WI38 (cell line): ENCODE results near the gene KIAA1958.

Experiments
- H3K4me3 ChIP-seq: 2 replicates; pipeline ENCODE4 v1.5.1; 2011; ENCODE audit warnings: low read depth, mild to moderate bottlenecking, control low read depth, low read length
- CTCF ChIP-seq: IDR thresholded peaks from 2 replicates; pipeline ENCODE4 v1.5.1; 2012; ENCODE audit warnings: low read depth, mild to moderate bottlenecking, control low read depth, low read length

Gene KIAA1958

GRCh38 chr9:112486221-112487007 is at the start of gene KIAA1958:
Gene KIAA1958 (plus strand): TSS chr9:112486827. CDS start chr9:112574081, 87,254 bp downstream.
- H3K4me3 ChIP-seq = peak within 1 kb of the TSS; percentile 76
- no peak for TF ChIP-seq CTCF

- TF ChIP-seq CTCF = no peak
- H3K4me3 ChIP-seq = no peak overlapping the region
These were observed 49.2 kb upstream of the KIAA1958 start for GRCh38 chr9:112437406-112437805.

GRCh38 chr9:112439171-112439570 is 47.5 kb upstream of the KIAA1958 start:
- TF ChIP-seq CTCF = no peak

GRCh38 chr9:112439825-112440224 is 46.8 kb upstream of the KIAA1958 start:
- no peak overlapping the region for H3K4me3 ChIP-seq
- TF ChIP-seq CTCF = no peak

More at GRCh38 chr9:112439171-112439570, 47.5 kb upstream of the KIAA1958 start:
- no peak overlapping the region for H3K4me3 ChIP-seq

GRCh38 chr9:112443200-112443599 is 43.4 kb upstream of the KIAA1958 start:
- TF ChIP-seq CTCF = peak; percentile 22; the same call in 1 of the 2 replicates
- no peak overlapping the region for H3K4me3 ChIP-seq

- no peak overlapping the region for H3K4me3 ChIP-seq
- no peak for TF ChIP-seq CTCF
These were observed 43.0 kb upstream of the KIAA1958 start for GRCh38 chr9:112443636-112444035.

GRCh38 chr9:112445196-112445595 is 41.4 kb upstream of the KIAA1958 start:
- no peak overlapping the region for H3K4me3 ChIP-seq
- TF ChIP-seq CTCF = no peak
